GM18511 (cell line): ENCODE results near the gene ABLIM2.

Experiments
- ATAC-seq: cut with Tn5 transposase; IDR thresholded peaks from one replicate; pipeline ENCODE4 v1.9.1; 2021; ENCODE audit warnings: mild to moderate bottlenecking, moderate library complexity; ENCODE audit not compliant: unreplicated experiment

ABLIM2 gene

DNA sequence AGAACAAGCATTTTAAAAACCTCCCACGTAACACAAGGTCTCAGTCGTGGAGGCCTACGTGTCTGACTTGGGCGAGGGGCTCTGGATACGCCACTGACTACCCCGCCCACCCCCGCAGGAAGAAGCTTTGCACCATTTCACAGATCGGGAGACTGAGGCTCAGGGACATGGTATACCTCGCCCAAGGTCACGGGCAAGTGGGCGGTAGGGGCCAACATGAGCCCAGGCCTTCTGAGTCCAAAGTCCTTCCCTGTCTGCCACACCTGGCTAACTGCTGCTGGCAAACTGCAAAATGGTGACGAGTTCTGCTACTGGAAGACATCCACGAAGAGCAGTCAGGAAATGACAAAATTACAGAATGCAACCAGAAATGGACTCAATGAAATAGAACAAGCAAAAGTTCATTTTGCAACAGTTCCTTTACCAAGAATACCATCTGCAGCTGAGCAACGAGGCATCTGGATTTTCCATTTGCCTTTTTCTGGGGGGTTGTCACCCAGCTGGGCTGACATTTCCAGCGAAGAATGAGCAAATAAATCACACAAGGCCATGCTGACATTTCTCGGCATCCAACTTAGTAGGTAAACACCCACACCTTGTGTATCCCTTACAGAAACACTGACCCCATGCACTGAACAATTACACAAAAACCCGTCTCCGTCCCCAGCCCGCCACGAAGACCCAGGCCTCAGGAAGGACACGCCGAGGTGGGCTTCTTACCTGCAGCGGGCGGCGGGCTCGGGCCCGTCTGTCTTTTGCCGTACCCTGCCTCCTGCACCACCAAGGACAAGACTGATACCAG is 148.7 kb downstream of the ABLIM2 start:
- ATAC-seq = no peak

DNA sequence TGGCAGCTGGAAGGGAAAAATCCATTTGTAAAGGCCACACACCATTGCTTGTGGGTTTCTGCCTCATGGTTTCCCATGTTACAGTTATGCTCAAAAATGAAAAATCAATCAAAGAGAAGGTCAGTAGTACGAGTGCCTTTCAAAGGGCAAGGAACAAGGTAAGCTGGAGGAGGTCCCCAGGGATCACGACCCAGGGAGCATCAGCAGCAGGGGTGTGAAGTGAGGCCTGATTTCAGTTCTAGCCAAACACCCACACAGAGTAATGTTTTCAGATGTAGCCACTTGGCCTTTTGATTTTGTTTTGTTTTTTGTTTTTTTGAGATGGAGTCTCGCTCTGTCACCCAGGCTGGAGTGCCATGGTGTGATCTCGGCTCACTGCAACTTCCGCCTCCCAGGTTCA is 149.5 kb downstream of the ABLIM2 start:
- ATAC-seq = no peak

DNA sequence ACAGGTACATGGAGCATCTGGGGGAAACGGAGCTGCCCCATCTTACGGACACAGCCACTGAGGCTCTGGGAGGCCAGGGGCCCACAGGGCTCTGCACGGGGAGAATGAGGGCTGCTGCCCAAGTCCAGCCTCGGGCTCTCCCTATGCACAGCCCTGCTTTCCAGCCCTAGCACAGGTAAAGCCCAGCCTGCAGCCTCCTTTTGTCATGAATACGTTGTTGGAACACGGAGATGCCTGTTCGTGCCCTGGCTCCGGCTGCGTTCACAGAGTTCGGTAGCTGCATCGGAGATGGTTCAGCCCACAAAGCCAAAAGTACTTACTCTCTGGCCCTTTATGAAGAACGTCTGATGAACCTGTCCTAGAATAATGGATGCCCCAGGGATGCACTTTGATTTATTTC is 150.2 kb downstream of the ABLIM2 start:
- ATAC-seq = no peak

DNA sequence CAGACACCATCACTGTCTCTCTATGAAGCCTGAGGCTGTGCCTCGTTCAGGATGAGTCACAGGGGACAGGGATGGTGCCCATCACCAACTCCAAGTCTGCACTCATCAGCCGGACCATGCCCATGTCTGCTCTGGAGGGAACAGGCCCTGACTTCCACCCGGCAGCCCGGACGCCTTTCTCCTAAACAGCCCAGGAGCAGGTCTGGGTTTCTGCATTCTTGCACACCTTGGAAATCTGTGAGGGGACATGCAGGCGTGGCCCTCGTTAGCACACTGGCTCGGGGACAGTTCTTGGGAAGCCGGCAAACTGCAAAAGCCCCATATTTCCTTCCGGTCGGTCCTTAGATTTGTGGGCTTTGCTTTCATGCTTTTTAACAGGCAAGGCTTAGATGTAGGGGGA is 151.0 kb downstream of the ABLIM2 start:
- ATAC-seq = no peak

DNA sequence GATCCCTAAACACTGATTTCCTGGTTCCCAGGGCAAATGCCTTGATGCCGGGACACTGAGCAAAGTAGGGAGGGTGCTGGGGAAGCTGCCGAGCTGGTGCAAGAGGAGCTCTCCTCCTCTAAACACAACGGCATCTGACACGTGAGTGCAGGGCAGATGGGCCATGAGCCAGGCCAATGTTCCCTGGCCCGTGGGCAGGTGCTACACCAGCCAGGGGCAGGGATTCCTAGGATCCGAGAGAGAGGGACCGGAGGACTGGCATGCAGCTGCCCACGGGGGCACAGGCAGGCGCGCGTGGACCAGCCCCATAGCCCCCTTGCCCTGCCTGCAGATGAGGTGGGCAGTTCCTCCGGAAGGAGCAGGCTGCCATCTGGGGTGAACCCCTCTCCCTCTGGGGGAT is 152.1 kb downstream of the ABLIM2 start:
- no peak for ATAC-seq

DNA sequence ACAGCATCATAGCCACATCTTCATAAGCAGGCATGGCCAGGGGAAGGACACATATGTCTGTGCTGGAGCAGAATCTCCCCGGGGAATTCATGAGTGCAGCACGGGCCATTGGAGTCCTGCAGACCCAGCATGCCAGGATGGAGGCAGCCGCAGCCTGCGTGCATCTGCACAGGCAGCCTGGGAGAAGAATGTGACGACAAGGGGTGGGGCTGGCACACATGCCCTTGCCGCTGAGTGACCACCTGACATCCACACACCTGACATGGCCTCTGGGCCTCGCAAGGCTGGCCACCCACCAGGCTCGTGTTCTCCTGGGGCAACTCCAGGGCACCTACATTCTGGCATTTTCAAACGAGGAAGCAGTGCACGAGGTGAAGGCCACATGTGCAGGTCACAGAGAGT is 152.8 kb downstream of the ABLIM2 start:
- ATAC-seq = no peak

DNA sequence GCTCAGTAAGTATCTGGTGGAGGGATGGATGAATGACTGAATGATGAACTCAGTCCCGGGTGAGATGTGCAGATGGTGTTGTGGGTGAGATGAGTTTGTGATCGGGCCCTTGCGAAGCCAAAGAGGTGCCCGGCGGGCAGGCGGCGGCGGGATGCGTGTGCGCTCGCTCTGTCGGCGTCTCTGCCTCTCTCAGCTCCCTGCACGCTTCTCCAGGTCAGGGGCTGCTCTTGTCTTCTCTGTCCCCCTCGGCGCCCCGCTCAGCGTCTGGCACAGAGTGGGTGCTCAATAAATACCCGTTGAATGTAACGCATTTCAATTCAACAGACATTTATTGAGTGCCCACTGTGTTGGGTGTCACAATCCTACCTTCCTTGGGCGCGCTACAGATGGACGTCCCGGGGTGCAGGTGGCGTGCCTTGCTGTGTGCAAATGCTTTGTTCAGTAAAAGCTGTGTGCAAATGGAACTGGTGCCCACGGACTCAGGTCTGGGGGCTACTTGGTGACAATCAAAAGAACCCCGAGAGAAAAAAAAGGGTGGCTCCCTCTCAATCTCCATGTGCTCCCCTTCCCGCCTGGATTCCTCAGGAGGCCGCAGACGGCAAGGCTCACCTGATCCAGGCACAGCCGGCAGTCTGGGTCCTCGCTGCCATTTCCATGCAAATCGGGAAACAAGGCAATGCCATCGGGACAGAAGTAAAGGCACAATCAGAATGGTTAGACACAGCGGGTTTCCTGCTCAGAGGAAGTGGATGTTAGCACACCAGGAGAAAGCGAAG is 153.4 kb downstream of the ABLIM2 start:
- ATAC-seq = no peak

DNA sequence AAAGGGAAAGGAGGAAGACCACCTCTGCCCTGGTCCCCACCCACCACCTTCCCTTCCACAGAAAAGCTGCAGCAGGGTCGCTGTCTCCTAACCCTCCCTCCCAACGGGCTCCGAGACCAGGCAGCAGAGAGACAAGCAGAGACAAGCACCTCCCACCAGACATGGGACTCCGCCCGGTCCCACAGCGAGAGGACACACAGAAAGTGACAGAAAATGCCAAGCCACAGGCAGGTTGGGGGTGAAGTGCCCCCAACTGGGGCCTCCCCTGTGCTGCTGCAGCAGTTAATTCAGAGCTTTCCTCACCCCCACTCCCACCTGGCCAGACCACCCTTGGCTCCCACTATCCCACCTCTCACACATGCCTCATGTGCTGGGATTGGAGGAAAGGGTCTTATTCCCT is 154.5 kb downstream of the ABLIM2 start:
- ATAC-seq = no peak

DNA sequence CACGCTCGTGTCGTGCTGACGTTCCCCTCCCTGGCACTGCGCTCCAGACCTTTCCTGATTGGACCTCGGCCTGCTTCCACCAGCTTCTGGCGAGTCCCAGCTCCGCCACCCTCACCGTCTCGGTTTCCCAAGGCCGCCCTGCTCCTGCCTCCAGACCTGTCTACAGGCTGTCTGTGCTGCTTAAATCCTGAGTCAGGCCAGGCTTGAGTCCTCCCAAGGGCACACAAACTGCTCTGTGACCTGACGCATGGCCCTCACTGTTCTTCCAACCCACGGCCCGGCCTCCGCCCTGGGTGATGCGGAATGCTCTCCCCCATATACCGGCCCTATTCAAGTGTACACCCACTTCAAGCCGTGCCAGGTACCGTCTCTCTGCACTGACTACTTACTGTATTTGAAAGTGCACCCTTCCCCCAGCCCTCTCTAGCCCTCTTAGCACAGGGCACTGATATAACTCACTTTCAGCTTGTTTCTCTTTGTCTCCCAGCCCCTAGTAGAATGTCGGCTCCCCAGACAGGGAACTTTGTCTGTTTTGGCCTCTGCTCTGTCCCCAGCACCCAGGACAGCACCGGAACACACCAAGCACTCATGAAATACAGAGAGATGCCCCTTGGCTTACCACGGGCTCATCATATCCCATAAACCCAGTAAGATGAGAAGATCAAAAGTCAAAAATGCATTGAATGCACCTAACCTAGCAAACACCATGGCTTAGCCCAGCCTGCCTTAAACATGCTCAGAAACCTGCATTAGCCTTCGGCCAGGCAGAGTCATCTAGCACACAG is 155.9 kb downstream of the ABLIM2 start:
- no peak for ATAC-seq

DNA sequence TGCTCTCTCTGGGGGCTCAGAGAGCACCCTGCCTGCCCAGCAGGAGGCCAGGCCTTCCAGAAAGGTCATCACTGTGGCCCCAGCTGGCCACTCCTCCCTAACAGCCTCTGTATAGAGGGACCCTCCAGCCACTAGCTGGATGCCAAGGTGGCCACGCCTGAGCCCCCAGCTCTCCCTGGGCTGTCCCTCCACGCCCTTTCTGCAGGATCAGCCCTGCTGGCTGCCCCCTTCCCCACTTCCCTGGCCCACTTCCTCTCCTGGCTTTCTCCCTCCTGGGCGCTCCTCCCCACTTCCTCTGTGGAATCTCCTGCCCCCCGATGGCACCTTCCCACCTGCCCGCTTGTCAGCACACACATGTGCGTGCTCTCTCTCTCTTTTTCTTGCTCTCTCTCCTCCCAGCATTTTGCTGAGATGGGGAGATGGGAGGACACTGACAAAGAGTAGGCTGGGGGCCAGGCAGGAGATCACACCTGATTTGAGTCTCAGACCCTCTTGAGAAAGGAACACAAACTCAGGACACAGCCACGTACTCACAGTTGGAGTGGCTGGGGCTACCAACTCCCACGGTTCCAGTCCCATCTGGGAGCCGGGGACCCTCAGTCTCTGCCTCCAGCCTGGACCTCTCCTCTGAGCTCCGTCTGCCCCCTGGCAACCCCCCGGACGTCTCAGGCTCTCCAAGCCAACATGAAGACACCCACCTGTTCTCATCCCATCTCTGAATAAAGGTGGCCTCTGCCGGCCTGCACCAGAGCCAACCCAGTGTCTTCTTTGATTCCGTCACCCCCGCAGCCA is 156.9 kb downstream of the ABLIM2 start:
- no peak for ATAC-seq

DNA sequence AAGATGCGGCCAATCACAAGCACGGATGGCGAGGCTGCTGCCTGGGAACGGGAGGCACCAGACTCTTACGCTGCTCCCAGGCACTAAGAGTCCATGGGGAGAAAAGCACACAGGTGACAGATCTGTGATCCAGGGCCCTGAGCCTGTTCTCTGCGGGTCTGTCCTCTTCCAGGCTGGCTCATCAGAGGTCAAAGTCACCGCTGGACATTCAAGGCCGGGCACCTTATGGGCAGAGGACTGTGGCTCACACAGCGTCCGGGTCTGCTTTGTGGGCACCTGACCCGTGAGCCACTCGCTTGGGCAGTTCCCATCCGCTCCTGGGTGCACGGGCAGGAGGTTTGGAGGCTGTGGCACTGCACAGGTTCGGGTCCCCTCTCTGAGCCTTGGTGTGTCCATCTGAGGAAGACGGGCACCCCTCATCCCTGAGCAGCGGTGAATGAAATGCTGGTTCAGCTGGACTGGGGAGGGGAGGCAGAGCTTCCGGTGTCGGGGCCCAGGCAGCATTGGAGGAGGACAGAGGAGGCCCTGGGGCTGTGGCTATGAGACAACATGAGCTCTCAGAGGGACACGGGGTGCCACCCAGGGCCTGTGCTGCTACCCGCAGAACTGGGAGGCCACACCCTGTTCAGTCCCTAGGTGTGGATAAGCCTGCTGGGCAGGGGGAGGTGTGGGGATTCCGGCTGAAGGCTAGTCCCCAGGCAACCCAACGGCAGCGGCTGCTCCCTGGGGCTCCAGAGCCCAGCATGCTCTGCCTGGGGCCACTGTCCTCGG is 157.7 kb downstream of the ABLIM2 start:
- ATAC-seq = no peak

DNA sequence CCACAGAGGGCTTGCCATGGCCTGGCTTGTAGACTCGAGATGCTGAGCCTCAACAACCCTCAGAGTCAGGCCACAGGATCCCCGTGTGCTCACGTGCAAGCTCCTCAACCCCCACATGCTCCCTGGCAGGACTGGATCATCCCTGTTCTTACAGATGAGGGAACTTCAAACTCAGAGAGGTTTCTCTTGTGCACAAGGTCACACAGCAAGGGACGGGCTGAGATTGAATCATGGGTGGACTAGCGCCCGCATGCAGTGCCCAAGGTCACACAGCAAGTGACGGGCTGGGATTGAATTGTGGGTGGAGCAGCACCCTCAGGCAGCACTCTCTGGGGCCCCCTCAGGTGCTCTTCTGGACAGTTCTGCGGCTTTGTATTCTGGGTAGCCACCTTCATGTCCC is 158.4 kb downstream of the ABLIM2 start:
- no peak for ATAC-seq

DNA sequence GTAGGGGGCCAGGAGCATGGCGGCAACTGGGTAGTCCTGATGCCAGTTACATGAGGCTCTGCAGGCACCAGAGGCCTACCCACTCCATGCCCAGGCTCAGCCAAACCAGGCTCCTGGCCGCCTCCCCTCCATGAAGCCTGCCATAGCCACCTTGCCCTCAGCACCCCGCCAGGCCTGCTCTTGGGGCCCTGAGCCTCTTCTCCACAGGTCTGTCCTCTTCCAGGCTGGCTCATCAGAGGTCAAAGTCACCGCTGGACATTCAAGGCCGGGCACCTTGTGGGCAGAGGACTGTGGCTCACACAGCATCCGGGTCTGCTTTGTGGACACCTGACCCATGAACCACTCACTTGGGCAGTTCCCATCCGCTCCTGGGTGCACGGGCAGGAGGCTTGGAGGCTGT is 158.9 kb downstream of the ABLIM2 start:
- ATAC-seq = no peak

DNA sequence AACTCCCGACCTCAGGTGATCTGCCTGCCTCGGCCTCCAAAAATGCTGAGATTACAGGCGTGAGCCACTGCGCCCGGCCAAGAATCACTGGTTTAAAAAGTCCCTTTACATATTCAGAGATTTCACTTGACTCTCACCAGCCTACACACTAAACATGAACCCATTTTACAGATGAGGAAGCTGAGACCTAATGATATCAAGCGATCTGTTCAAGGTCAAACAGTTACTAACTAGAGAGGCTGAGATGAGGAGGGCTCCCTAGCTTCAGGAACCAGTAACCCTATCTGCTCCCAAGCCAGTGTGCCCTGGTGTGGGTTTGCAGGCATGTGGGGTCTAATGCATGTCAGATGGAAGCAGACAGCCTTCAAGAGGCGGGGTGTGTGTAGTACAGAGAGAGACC is 159.3 kb downstream of the ABLIM2 start:
- ATAC-seq = no peak

DNA sequence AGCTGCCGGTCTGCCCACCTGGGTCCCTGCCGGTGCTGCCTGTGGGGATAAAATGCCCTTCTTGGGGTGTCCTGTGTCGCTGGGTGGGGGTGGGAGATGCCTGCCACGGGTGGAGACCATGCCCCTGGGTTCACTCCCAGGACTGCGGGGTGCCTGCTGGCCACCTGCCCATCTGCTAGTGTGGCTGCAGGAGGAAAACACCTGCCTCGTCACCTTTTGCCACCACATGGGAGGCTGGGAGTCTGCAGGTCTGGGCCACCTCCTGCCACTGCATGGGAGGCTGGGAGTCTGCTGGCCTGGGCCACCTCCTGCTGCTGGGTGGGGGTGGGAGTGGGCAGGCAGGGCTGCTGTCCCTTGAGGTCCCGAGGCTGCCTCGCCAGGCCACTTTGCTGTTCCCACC is 160.2 kb downstream of the ABLIM2 start:
- ATAC-seq = no peak

DNA sequence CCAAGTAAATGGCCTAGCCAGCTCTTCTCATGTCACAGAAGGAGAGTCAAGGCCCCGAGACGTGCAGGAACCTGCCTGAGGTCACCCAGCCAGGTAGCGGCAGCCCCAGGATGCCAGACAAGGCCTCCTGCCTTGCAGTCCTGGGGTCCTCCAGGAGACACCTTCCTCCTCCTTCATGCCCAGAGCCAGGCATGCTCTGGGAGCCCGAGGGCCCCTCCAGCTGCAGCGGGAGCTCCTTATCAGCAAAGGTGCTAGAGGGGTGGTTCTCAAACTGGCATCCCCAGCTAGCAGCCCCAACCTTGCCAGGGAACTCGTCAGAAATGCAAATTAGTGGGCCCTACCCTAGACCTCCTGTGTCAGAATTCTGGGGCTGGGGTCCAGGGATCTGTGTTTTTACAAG is 162.7 kb downstream of the ABLIM2 start:
- ATAC-seq = no peak

DNA sequence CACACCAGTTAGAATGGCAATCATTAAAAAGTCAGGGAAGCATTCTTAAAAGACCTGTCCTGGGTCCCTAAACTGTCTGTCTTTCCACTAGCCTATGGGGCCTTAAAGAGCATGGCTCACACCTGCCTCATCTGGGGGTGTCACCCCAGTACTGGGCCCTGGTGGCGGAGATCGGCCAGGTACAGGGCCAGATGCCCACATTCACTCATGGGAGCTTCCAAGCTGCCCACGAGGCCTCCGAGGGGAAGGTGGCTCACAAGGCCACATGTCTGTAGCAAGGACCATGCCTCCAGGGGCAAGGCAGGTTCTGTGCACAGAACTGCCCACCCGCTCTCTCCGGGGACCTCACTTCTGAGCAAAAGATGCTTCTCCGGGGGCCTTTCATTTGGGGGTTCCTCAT is 163.5 kb downstream of the ABLIM2 start:
- no peak for ATAC-seq

DNA sequence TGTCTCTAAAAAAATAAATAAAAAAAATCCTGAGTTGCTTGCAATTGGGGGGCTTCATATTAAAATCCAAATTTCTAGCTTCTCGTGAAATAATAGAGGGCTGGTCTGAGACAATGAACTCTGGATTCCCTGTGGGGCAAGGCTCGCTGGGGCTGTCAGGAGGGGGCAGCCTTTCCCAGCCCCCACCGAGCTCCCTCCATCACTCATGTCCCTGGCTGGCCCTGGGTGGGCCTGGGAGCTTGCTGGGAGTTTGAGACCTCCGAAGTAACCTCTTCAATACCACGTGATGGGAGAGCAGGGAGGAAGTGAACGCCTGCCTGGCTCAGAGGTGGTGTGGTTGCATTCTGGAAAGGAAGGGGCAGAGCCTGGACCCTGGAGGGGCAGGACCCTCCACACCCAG is 164.9 kb downstream of the ABLIM2 start:
- ATAC-seq = no peak

DNA sequence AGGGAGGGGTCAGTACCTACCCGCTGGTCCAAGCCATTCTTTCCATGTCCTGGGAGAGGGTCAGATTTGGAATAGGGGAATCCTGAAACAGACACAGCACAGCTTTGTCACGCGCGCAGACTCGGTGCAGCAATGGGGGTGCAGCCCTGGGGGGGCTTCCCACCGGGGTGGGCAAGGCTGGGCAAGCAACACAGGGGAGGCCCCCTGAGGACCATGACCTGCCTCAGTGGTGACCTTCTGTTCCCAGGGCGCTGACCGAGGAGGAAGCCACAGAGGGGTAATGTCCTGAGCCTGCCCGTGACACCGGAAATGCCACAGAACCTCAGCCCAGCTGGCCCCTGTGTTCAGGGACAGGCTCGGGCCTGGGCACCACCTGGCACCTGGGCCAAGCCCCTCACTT is 165.8 kb downstream of the ABLIM2 start:
- no peak for ATAC-seq

DNA sequence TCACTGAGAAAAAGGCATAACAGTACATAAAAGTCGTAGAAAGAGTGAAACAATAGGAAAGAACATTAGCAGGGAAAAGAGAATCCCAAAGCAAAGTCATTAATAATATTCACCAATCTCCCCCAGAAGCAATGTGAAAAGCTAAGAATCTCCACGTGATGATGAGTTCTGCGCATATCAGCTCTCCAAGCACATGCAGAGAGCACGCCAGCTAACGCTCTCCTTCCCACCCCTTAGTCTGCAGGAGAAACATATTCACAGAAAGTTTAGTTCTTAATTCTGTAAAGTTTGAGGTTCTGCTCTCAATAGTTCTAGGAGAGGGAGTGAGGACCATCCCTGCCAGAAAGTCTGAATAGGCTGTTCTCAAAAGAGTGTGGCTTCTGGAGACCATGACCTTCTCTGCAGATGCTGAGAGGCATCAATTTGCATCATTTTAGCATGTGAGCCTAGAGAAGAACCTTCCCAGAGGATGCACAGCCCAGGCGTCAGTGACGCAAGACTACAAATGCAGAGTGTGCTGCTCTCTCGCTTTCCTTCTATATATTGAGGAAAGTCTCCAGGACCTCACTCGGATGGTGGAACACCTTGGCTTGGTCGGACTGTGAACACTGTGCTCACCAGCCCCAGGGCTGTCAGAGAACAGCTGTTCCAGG is 167.7 kb downstream of the ABLIM2 start:
- no peak for ATAC-seq
